C4-2B (cell line): Measurements from ENCODE around the gene SEMA3F.

ENCODE experiments used
- ZFX ChIP-seq: fragments of 450-650 bp; IDR thresholded peaks from 2 replicates; pipeline ENCODE4 v1.6.1; 2017
- TF ChIP-seq, protein P1 (sequence below): fragments of 450-650 bp; conservative IDR thresholded peaks from 2 replicates; pipeline ENCODE4 v1.5.1; 2017; ENCODE audit warnings: mild to moderate bottlenecking

DNA sequence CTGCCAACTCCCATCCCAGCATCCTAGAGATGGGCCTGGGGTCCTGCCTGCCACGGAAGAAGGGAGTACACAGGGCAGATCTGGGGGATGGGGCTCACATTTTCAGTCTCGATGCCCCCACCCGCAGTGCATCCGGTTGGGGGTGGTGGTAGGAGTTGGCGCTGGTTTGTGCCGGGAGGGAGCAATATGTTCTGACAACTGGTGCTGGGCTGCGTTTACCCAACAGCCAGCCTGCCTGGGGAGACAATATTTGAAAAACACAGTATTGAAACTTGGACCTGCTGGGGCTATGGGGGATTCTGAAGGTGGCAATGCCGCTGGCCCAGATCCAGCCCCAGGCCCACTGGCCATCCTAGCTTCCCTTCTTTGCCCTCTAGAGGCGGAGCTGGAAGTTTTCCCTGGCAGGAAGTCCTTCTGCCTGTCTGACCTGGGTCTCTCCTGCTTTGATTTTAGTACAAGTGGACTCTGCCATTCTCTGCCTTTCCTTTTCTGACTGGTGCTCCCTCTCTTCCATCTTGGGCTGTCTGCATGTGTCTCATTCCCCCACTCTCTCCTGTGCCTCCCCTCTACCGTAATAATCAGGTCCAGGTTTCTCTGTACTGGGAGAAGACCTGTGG, 3.5 kb downstream of the SEMA3F start:
- TF ChIP-seq, protein P1, sequence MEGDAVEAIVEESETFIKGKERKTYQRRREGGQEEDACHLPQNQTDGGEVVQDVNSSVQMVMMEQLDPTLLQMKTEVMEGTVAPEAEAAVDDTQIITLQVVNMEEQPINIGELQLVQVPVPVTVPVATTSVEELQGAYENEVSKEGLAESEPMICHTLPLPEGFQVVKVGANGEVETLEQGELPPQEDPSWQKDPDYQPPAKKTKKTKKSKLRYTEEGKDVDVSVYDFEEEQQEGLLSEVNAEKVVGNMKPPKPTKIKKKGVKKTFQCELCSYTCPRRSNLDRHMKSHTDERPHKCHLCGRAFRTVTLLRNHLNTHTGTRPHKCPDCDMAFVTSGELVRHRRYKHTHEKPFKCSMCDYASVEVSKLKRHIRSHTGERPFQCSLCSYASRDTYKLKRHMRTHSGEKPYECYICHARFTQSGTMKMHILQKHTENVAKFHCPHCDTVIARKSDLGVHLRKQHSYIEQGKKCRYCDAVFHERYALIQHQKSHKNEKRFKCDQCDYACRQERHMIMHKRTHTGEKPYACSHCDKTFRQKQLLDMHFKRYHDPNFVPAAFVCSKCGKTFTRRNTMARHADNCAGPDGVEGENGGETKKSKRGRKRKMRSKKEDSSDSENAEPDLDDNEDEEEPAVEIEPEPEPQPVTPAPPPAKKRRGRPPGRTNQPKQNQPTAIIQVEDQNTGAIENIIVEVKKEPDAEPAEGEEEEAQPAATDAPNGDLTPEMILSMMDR, result no peak
- TF ChIP-seq ZFX, result no peak
